WTC11 (cell line): ENCODE data around the gene PTPRH.

ENCODE experiments used
- ATF1 ChIP-seq: sonication (generic); formaldehyde crosslinking; IDR thresholded peaks from 2 replicates; pipeline ENCODE4 v1.8.1; 2023; ENCODE audit warnings: mild to moderate bottlenecking, moderate library complexity, missing genetic modification reagents
- CREB1 ChIP-seq: sonication (generic); formaldehyde crosslinking; IDR thresholded peaks from 2 replicates; pipeline ENCODE4 v1.8.0; 2023; ENCODE audit warnings: mild to moderate bottlenecking, missing genetic modification reagents
- ELF4 ChIP-seq: sonication (generic); formaldehyde crosslinking; IDR thresholded peaks from 2 replicates; pipeline ENCODE4 v1.8.1; 2022; ENCODE audit warnings: low read depth, mild to moderate bottlenecking, moderate library complexity, missing genetic modification reagents
- IRF2 ChIP-seq: sonication (generic); formaldehyde crosslinking; IDR thresholded peaks from 2 replicates; pipeline ENCODE4 v1.8.0; 2022; ENCODE audit warnings: low read depth, missing genetic modification reagents, borderline replicate concordance
- MYBL2 ChIP-seq: sonication (generic); formaldehyde crosslinking; IDR thresholded peaks from 2 replicates; pipeline ENCODE4 v1.8.1; 2023; ENCODE audit warnings: mild to moderate bottlenecking, moderate library complexity, missing genetic modification reagents
- SP1 ChIP-seq: sonication (generic); formaldehyde crosslinking; conservative IDR thresholded peaks from 2 replicates; pipeline ENCODE4 v1.8.1; 2022; ENCODE audit warnings: missing genetic modification reagents
- TCF7 ChIP-seq: sonication (generic); formaldehyde crosslinking; IDR thresholded peaks from 2 replicates; pipeline ENCODE4 v1.8.0; 2022; ENCODE audit warnings: mild to moderate bottlenecking, low read depth, missing genetic modification reagents, moderate library complexity
- ZNF219 ChIP-seq: sonication (generic); formaldehyde crosslinking; IDR thresholded peaks from 2 replicates; pipeline ENCODE4 v1.8.0; 2023; ENCODE audit warnings: missing genetic modification reagents, mild to moderate bottlenecking, borderline replicate concordance
- ZNF263 ChIP-seq: sonication (generic); formaldehyde crosslinking; IDR thresholded peaks from 2 replicates; pipeline ENCODE4 v1.8.1; 2022; ENCODE audit warnings: low read depth, mild to moderate bottlenecking, moderate library complexity, missing genetic modification reagents
- TF ChIP-seq, protein P1 (sequence below): fragments of 200-600 bp; IDR thresholded peaks from 2 replicates; pipeline ENCODE4 v1.8.0; 2022; ENCODE audit warnings: antibody characterized with exemption
- TF ChIP-seq, protein P2 (sequence below): sonication (generic); formaldehyde crosslinking; IDR thresholded peaks from 2 replicates; pipeline ENCODE4 v1.8.1; 2022; ENCODE audit warnings: mild to moderate bottlenecking, moderate library complexity, missing genetic modification reagents

DNA sequence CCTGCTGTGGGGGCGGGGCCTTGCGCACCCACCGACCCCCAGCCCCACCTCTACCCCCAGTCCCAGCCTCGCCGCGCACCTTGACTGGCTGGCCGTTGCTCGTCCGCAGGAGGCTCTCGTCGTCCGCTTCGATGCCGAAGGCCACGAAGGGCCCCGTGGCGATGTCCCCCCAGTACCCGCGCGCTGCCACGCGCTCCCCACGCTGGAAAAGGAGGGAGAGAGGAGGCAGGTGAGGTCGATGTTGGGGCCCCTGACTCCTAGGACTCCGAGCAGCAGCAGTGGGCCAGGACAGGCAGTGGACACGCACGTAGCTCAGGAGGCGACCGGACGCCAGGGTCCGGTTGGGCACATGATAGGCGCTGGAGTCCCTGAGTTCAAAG is 48.3 kb downstream of the PTPRH start:
- TF ChIP-seq, protein P1, sequence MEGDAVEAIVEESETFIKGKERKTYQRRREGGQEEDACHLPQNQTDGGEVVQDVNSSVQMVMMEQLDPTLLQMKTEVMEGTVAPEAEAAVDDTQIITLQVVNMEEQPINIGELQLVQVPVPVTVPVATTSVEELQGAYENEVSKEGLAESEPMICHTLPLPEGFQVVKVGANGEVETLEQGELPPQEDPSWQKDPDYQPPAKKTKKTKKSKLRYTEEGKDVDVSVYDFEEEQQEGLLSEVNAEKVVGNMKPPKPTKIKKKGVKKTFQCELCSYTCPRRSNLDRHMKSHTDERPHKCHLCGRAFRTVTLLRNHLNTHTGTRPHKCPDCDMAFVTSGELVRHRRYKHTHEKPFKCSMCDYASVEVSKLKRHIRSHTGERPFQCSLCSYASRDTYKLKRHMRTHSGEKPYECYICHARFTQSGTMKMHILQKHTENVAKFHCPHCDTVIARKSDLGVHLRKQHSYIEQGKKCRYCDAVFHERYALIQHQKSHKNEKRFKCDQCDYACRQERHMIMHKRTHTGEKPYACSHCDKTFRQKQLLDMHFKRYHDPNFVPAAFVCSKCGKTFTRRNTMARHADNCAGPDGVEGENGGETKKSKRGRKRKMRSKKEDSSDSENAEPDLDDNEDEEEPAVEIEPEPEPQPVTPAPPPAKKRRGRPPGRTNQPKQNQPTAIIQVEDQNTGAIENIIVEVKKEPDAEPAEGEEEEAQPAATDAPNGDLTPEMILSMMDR: no peak
- no peak for TF ChIP-seq TCF7 (CRISPR knock-in tag)
- no peak for TF ChIP-seq CREB1 (CRISPR knock-in tag)
- TF ChIP-seq SP1 (CRISPR knock-in tag): peak; percentile 3; the same call in 1 of the 2 replicates
- no peak for TF ChIP-seq IRF2
- TF ChIP-seq ZNF263 (CRISPR knock-in tag): no peak
- no peak for TF ChIP-seq ZNF219
- TF ChIP-seq, protein P2, sequence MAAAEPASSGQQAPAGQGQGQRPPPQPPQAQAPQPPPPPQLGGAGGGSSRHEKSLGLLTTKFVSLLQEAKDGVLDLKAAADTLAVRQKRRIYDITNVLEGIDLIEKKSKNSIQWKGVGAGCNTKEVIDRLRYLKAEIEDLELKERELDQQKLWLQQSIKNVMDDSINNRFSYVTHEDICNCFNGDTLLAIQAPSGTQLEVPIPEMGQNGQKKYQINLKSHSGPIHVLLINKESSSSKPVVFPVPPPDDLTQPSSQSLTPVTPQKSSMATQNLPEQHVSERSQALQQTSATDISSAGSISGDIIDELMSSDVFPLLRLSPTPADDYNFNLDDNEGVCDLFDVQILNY (CRISPR knock-in tag): no peak
- TF ChIP-seq ELF4 (CRISPR knock-in tag): no peak
- no peak for TF ChIP-seq MYBL2
- TF ChIP-seq ATF1 (CRISPR knock-in tag): no peak
